ENCODE data around the gene AKT1S1.

DNA sequence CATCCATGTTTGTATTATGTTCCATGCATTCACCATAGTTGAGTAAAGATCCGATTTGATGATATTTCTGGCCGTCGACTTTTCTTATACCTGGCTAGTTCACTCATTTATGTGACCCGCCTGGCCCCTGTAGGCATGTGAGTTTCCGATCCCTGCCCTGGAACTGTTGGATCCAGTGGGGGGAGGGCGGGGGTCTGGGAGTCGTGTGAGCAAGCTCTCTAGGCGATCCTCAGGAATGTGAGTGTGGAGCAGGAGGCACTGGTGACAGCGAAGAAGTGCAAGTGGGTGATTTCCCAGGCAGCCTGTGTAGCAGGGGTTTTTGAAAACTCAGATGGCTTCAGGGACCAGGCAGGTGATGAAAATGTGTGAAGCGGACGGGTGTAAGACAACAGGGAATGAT, 36.8 kb downstream of the AKT1S1 start:
- TF ChIP-seq, protein P1, sequence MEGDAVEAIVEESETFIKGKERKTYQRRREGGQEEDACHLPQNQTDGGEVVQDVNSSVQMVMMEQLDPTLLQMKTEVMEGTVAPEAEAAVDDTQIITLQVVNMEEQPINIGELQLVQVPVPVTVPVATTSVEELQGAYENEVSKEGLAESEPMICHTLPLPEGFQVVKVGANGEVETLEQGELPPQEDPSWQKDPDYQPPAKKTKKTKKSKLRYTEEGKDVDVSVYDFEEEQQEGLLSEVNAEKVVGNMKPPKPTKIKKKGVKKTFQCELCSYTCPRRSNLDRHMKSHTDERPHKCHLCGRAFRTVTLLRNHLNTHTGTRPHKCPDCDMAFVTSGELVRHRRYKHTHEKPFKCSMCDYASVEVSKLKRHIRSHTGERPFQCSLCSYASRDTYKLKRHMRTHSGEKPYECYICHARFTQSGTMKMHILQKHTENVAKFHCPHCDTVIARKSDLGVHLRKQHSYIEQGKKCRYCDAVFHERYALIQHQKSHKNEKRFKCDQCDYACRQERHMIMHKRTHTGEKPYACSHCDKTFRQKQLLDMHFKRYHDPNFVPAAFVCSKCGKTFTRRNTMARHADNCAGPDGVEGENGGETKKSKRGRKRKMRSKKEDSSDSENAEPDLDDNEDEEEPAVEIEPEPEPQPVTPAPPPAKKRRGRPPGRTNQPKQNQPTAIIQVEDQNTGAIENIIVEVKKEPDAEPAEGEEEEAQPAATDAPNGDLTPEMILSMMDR (IDR thresholded peaks at IDR 0.05; ENCODE audit: insufficient read depth, low read depth, low read length): no peak
- TF ChIP-seq EZH2 (IDR thresholded peaks at IDR 0.05; ENCODE audit: insufficient read depth, low read length): no peak
